ENCODE data around the gene SMYD5. TPM values are rescaled to one million over a fixed set of nuclear protein-coding genes. Genes with fewer than 3 reads are reported as not detected.

SMYD5 gene
- total and polyA plus RNA-seq, 2 donors (not counting 3 experiments of a cell fraction or from before 2014, with no cell fraction given), result 16.2 to 31.7 TPM

- DNase-seq (ENCODE audit: low read depth, low spot score) (no peak), FAIRE-seq (no peak)
- Histone ChIP-seq H3K36me3 (ENCODE audit: control insufficient read depth in 2 of 2, extremely low read depth in 1 of 2, insufficient read depth in 2 of 2, low read length in 2 of 2) (peaks cover 2 to 23% of the 10 kb centered on the region in 2 experiments), H3K9me1 (replicated peaks; ENCODE audit: control insufficient read depth, extremely low read depth, insufficient read depth, low read length) (no peaks in the 10 kb centered on the region), H3K27me3 (ENCODE audit: control insufficient read depth in 2 of 2, insufficient read depth in 2 of 2, low read length in 2 of 2) (no peaks in the 10 kb centered on the region), H3K79me2 (ENCODE audit: control insufficient read depth, insufficient read depth, low read length) (no peaks in the 10 kb centered on the region), H3K4me3 (replicated peaks in 1 of 3; ENCODE audit: insufficient read depth in 1 of 3, low read depth in 1 of 3, low read length in 3 of 3) (no peak overlapping the region), H3K4me2 (ENCODE audit: insufficient read depth, low read length) (no peak overlapping the region), H3K27ac (ENCODE audit: insufficient read depth, low read depth, low read length) (no peak overlapping the region), H3K9ac (replicated peaks; ENCODE audit: extremely low read depth, insufficient read depth, low read length) (no peak overlapping the region), H3K9me3 (replicated peaks; ENCODE audit: control insufficient read depth, insufficient read depth, low read length) (no peaks in the 10 kb centered on the region), H2AFZ (ENCODE audit: low read depth, low read length) (no peak overlapping the region), H4K20me1 (replicated peaks; ENCODE audit: control insufficient read depth, extremely low read depth, insufficient read depth, low read length) (no peaks in the 10 kb centered on the region), H3K4me1 (ENCODE audit: control insufficient read depth, extremely low read depth, insufficient read depth, low read length) (no peaks in the 10 kb centered on the region)
- TF ChIP-seq POLR2A (IDR thresholded peaks at IDR 0.05; ENCODE audit: low read depth, low read length), result peak; percentile 28
- TF ChIP-seq, protein P1, sequence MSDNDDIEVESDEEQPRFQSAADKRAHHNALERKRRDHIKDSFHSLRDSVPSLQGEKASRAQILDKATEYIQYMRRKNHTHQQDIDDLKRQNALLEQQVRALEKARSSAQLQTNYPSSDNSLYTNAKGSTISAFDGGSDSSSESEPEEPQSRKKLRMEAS (IDR thresholded peaks at IDR 0.05; ENCODE audit: insufficient read depth, insufficient read length), result no peak
- no peak for TF ChIP-seq MYC (IDR thresholded peaks at IDR 0.05; ENCODE audit: low read depth, low read length)
- ChIA-PET POLR2A (no interaction called here), CTCF (interaction anchor here (1.4 kb wide), 1 partner anchor 12 kb away, joined by 4 read pairs; no protein-coding TSS in a partner anchor)
- BruUV-seq (replicated peaks), result no TSS peak
- intact Hi-C loops (cut with micrococcal nuclease) (no loop called here), dilution Hi-C loops (cut with MboI; ENCODE audit: extremely low pct_ligation_motif_present, low sequenced_read_pairs) (no loop called here)
Measured at GRCh38 chr2:73256618-73256922, 42.5 kb downstream of the SMYD5 start.

DNA sequence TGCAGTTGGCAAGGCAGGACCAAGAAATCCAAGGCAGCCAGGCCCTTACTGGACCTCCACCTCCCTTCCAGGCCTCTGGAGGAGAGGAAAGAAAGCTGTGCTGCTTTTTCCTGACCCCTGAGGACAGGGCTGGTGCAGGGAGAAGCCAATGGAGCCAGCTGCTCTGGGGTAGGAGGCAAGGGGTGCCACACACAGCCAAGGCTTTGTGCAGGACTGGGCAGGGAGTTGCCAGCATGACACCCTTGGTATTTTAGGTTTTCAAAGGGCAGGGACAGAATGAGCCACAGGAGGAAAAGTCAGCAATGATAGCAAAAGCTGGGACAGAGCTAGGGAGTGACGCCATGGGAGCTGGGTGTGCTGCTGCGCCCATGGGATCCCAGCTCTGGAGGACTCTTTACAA, 43.0 kb downstream of the SMYD5 start:
- BruUV-seq (replicated peaks), result no TSS peak
- no peaks in the 10 kb centered on the region for H4K20me1 ChIP-seq (replicated peaks; ENCODE audit: control insufficient read depth, extremely low read depth, insufficient read depth, low read length)
- CTCF ChIA-PET, result interaction anchor here (0.9 to 1.7 kb wide), 3 partner anchors 10 to 32 kb away, joined by 3 to 6 read pairs (median 4); no protein-coding TSS in a partner anchor

More for the DNA sequence above, 43.0 kb downstream of the SMYD5 start:
- no peaks in the 10 kb centered on the region for H3K79me2 ChIP-seq (ENCODE audit: control insufficient read depth, insufficient read depth, low read length)
- intact Hi-C loops (cut with micrococcal nuclease), result no loop called here
- no peak overlapping the region for H3K27ac ChIP-seq (ENCODE audit: insufficient read depth, low read depth, low read length)
- FAIRE-seq (no peak), DNase-seq (ENCODE audit: low read depth, low spot score) (no peak)
- TF ChIP-seq, protein P2, sequence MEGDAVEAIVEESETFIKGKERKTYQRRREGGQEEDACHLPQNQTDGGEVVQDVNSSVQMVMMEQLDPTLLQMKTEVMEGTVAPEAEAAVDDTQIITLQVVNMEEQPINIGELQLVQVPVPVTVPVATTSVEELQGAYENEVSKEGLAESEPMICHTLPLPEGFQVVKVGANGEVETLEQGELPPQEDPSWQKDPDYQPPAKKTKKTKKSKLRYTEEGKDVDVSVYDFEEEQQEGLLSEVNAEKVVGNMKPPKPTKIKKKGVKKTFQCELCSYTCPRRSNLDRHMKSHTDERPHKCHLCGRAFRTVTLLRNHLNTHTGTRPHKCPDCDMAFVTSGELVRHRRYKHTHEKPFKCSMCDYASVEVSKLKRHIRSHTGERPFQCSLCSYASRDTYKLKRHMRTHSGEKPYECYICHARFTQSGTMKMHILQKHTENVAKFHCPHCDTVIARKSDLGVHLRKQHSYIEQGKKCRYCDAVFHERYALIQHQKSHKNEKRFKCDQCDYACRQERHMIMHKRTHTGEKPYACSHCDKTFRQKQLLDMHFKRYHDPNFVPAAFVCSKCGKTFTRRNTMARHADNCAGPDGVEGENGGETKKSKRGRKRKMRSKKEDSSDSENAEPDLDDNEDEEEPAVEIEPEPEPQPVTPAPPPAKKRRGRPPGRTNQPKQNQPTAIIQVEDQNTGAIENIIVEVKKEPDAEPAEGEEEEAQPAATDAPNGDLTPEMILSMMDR (IDR thresholded peaks at IDR 0.05; ENCODE audit: extremely low read depth in 1 of 2, insufficient read depth in 1 of 2, low read depth in 1 of 2, low read length in 2 of 2), result no peak
- TF ChIP-seq MYC (IDR thresholded peaks at IDR 0.05; ENCODE audit: low read depth, low read length) (no peak), GATA2 (IDR thresholded peaks at IDR 0.05; ENCODE audit: insufficient read depth, insufficient read length, low read depth, low read length) (no peak), JUN (IDR thresholded peaks at IDR 0.05; ENCODE audit: borderline replicate concordance, insufficient read depth, insufficient read length, low read depth) (no peak), FOS (IDR thresholded peaks at IDR 0.05; ENCODE audit: borderline replicate concordance, insufficient read depth, low read length) (no peak), POLR2A (IDR thresholded peaks at IDR 0.05; ENCODE audit: low read depth, low read length) (no peak), EZH2 (IDR thresholded peaks at IDR 0.05; ENCODE audit: borderline replicate concordance, low read depth, low read length, severe bottlenecking) (no peak), POLR2AphosphoS5 (IDR thresholded peaks at IDR 0.05; ENCODE audit: insufficient read depth, low read depth, low read length) (no peak)
- TF ChIP-seq, protein P1 (IDR thresholded peaks at IDR 0.05; ENCODE audit: insufficient read depth, insufficient read length), result no peak
- no peak overlapping the region for H3K9ac ChIP-seq (replicated peaks; ENCODE audit: extremely low read depth, insufficient read depth, low read length)
- H3K9me1 ChIP-seq (replicated peaks; ENCODE audit: control insufficient read depth, extremely low read depth, insufficient read depth, low read length), result no peaks in the 10 kb centered on the region
- peaks cover 2 to 20% of the 10 kb centered on the region in 2 experiments for H3K36me3 ChIP-seq (ENCODE audit: control insufficient read depth in 2 of 2, extremely low read depth in 1 of 2, insufficient read depth in 2 of 2, low read length in 2 of 2)
- POLR2A ChIA-PET, result no interaction called here
- no peaks in the 10 kb centered on the region for H3K4me1 ChIP-seq (ENCODE audit: control insufficient read depth, extremely low read depth, insufficient read depth, low read length)
- no peak overlapping the region for H2AFZ ChIP-seq (ENCODE audit: low read depth, low read length)
- no peaks in the 10 kb centered on the region for H3K9me3 ChIP-seq (replicated peaks; ENCODE audit: control insufficient read depth, insufficient read depth, low read length)
- no peaks in the 10 kb centered on the region for H3K27me3 ChIP-seq (ENCODE audit: control insufficient read depth in 2 of 2, insufficient read depth in 2 of 2, low read length in 2 of 2)
- dilution Hi-C loops (cut with MboI; ENCODE audit: extremely low pct_ligation_motif_present, low sequenced_read_pairs), result no loop called here
- H3K4me3 ChIP-seq (replicated peaks in 1 of 3; ENCODE audit: insufficient read depth in 1 of 3, low read depth in 1 of 3, low read length in 3 of 3), result no peak overlapping the region
- no peak overlapping the region for H3K4me2 ChIP-seq (ENCODE audit: insufficient read depth, low read length)
